PC-9 (cell line): ENCODE results near the gene UTP18. TPM values are rescaled to one million over a fixed set of nuclear protein-coding genes. Genes with fewer than 3 reads are reported as not detected.
A peak's percentile ranks its signal among the peaks of the same experiment; 100 is the strongest.

Source experiments
- BruUV-seq: library from RNA; stranded (reverse); fragments of 400-500 nt; replicated peaks from 2 replicates; lab custom pipeline; 2021; lab: Mats Ljungman, UMichigan
- CTCF ChIA-PET: fragments of 300-600 bp; sonication (Branson Sonifier 250); formaldehyde crosslinking; loops from one replicate; lab custom pipeline; 2022; ENCODE audit warnings: antibody characterized with exemption; lab: Charles Lee
- POLR2A ChIA-PET: fragments of 300-600 bp; sonication (Branson Sonifier 250); formaldehyde crosslinking; loops from one replicate; lab custom pipeline; 2022; ENCODE audit warnings: antibody characterized with exemption; ENCODE audit not compliant: unreplicated experiment; lab: Charles Lee
- DNase-seq, 2 experiments: peaks; one replicate each; pipeline versions ENCODE4 v3.0.0 to v3.0.0-alpha.2; 2015 to 2022; ENCODE audit warnings: mixed read lengths in 1 of 2
- H2AFZ ChIP-seq: fragments of 200-600 bp; sonication (generic); 2 replicates; pipeline ENCODE4 v1.8.1; 2017; ENCODE audit warnings: antibody characterized with exemption
- H3F3A ChIP-seq: fragments of 200-600 bp; sonication (generic); 2 replicates; pipeline ENCODE4 v1.8.1; 2017; ENCODE audit warnings: antibody characterized with exemption, mild to moderate bottlenecking, low read depth; ENCODE audit not compliant: insufficient read depth
- H3K27ac ChIP-seq: fragments of 200-600 bp; sonication (generic); 2 replicates; pipeline ENCODE4 v1.6.1; 2016; ENCODE audit warnings: mixed run types
- H3K27me3 ChIP-seq: fragments of 200-600 bp; sonication (generic); 2 replicates; pipeline ENCODE4 v1.6.1; 2016; ENCODE audit warnings: low read depth, mixed run types; ENCODE audit not compliant: insufficient read depth
- H3K36me3 ChIP-seq: fragments of 200-600 bp; sonication (generic); 2 replicates; pipeline ENCODE4 v1.6.1; 2016; ENCODE audit warnings: low read depth, mixed run types
- H3K4me1 ChIP-seq: fragments of 200-600 bp; sonication (generic); replicated peaks from 2 replicates; pipeline ENCODE4 v1.6.1; 2016; ENCODE audit warnings: mixed run types; ENCODE audit not compliant: insufficient read depth
- H3K4me2 ChIP-seq: fragments of 200-600 bp; sonication (generic); 2 replicates; pipeline ENCODE4 v1.6.1; 2017; ENCODE audit warnings: mixed run types
- H3K4me3 ChIP-seq: fragments of 200-600 bp; sonication (generic); 2 replicates; pipeline ENCODE4 v1.6.1; 2016; ENCODE audit warnings: mixed run types
- H3K79me2 ChIP-seq: fragments of 200-600 bp; sonication (generic); 2 replicates; pipeline ENCODE4 v1.6.1; 2017; ENCODE audit warnings: low read depth, mixed run types
- H3K9me2 ChIP-seq: fragments of 200-600 bp; sonication (generic); 2 replicates; pipeline ENCODE4 v1.8.1; 2017; ENCODE audit warnings: mild to moderate bottlenecking; ENCODE audit not compliant: insufficient read depth
- H3K9me3 ChIP-seq: fragments of 200-600 bp; sonication (generic); 2 replicates; pipeline ENCODE4 v1.8.1; 2016; ENCODE audit warnings: low read depth; ENCODE audit not compliant: insufficient read depth
- H4K20me1 ChIP-seq: fragments of 200-600 bp; sonication (generic); 2 replicates; pipeline ENCODE4 v1.8.1; 2017; ENCODE audit not compliant: insufficient read depth
- EZH2 ChIP-seq: fragments of 200-600 bp; sonication (generic); IDR thresholded peaks from 2 replicates; pipeline ENCODE4 v1.8.0; 2017; ENCODE audit warnings: antibody characterized with exemption, low read depth
- intact Hi-C: fragments of 100-400 bp; cut with micrococcal nuclease; formaldehyde crosslinking; loops from one replicate; pipeline ENCODE4 v1.10.0; 2022; ENCODE audit not compliant: unreplicated experiment
- total RNA-seq: library from RNA; stranded (reverse); gene quantifications from 2 replicates; pipeline ENCODE4 v1.2.3, GENCODE V29; 2021
- TF ChIP-seq, protein P1 (sequence below): fragments of 200-600 bp; sonication (generic); conservative IDR thresholded peaks from 2 replicates; pipeline ENCODE4 v1.6.1; 2017; ENCODE audit warnings: mixed run types, antibody characterized with exemption, mild to moderate bottlenecking, moderate library complexity

The UTP18 gene
- total RNA-seq, 1 experiment from 2014 or later, result 31.8 TPM

DNA sequence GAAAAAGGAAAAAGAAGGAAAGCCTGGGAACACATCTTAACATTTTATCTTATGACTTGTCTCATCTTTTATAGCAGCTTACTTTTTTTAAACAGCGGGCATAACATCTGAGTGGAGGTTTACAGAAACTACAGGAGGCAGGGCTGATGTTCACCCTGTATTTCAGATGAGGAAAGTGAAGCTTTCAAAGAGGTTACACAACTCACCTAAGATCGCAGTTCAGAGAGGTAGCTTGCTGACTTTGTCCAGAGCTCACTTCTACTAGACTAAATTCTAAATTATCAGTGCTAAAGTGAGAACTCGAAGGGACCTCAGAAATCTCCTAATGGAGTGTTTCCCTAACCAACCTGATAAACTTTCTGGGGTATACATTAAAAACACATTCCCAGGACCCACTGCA, 4.2 kb upstream of the UTP18 start:
- no peak for DNase-seq
- peaks cover 23% of the 10 kb centered on the region for H3K4me1 ChIP-seq
- intact Hi-C loops, result no loop called here
- H3K27me3 ChIP-seq, result no peaks in the 10 kb centered on the region
- H3K9me3 ChIP-seq, result no peaks in the 10 kb centered on the region
- no peak overlapping the region for H2AFZ ChIP-seq
- BruUV-seq, result no TSS peak
- H3K9me2 ChIP-seq, result no peaks in the 10 kb centered on the region
- H3K27ac ChIP-seq, result no peak overlapping the region
- TF ChIP-seq, protein P1, sequence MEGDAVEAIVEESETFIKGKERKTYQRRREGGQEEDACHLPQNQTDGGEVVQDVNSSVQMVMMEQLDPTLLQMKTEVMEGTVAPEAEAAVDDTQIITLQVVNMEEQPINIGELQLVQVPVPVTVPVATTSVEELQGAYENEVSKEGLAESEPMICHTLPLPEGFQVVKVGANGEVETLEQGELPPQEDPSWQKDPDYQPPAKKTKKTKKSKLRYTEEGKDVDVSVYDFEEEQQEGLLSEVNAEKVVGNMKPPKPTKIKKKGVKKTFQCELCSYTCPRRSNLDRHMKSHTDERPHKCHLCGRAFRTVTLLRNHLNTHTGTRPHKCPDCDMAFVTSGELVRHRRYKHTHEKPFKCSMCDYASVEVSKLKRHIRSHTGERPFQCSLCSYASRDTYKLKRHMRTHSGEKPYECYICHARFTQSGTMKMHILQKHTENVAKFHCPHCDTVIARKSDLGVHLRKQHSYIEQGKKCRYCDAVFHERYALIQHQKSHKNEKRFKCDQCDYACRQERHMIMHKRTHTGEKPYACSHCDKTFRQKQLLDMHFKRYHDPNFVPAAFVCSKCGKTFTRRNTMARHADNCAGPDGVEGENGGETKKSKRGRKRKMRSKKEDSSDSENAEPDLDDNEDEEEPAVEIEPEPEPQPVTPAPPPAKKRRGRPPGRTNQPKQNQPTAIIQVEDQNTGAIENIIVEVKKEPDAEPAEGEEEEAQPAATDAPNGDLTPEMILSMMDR, result no peak
- no peak overlapping the region for H3K4me3 ChIP-seq
- H3K79me2 ChIP-seq, result peaks cover 94% of the 10 kb centered on the region
- POLR2A ChIA-PET, result no interaction called here
- CTCF ChIA-PET, result no interaction called here
- peaks cover 73% of the 10 kb centered on the region for H4K20me1 ChIP-seq
- H3F3A ChIP-seq, result peaks cover 6% of the 10 kb centered on the region
- no peak overlapping the region for H3K4me2 ChIP-seq
- H3K36me3 ChIP-seq, result peaks cover 52% of the 10 kb centered on the region

DNA sequence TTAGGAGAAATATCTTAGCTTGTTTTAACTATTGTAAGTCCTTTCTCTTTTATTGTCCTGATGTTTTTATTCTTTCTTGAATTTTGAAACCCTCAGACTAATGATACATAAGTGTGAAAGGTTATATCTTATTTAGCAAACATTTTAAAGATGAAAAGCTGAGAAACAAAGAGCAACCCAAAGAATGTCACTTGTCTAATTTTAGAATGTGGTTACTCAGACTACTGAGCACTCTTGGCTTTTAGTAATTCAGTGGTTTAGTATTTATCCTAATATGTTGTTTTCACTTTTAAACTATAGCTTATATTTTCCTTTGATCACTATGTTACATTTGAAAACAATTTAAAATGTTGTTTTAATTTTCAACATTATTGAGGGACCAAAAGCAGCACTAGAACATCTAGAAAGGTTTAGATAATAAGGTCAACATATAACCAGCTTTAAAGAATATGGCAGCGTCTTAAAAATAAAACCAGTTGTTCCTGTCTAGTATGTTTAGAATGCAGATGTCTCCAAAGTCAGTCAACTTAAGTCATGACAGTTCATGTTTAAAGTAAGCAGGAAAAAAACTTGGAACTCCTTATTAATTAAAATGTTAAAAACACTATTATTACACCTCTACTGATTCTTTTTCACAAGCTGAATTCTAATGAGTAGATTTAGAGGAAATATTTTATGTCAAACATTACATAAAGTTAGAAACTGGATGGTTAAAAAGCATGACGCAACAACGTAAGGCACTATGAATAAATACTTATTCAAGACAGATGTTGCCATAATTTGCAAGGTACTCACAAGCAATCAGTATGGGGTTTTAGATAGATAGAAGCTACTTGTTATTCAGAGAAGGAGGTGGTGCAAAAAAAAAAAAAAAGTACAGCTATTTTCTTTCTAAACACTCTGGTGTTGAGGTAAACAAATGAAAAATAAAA, 2.9 kb upstream of the UTP18 start:
- no peaks in the 10 kb centered on the region for H3K9me3 ChIP-seq
- no peaks in the 10 kb centered on the region for H3K27me3 ChIP-seq
- peaks cover 34% of the 10 kb centered on the region for H3K4me1 ChIP-seq
- peak overlapping the region; percentile 95 for H3K4me2 ChIP-seq
- peaks cover 94% of the 10 kb centered on the region for H3K79me2 ChIP-seq
- peak overlapping the region; percentile 94 for H3K4me3 ChIP-seq
- no peak overlapping the region for H3K27ac ChIP-seq
- ChIA-PET POLR2A (no interaction called here), CTCF (no interaction called here)
- TF ChIP-seq EZH2, result no peak
- TF ChIP-seq, protein P1, result no peak
- peaks cover 7% of the 10 kb centered on the region for H3F3A ChIP-seq
- no peak overlapping the region for H2AFZ ChIP-seq
- intact Hi-C loops, result no loop called here
- DNase-seq, result no peak
- peaks cover 40% of the 10 kb centered on the region for H3K36me3 ChIP-seq
- no peaks in the 10 kb centered on the region for H3K9me2 ChIP-seq
- no TSS peak for BruUV-seq
- peaks cover 74% of the 10 kb centered on the region for H4K20me1 ChIP-seq

DNA sequence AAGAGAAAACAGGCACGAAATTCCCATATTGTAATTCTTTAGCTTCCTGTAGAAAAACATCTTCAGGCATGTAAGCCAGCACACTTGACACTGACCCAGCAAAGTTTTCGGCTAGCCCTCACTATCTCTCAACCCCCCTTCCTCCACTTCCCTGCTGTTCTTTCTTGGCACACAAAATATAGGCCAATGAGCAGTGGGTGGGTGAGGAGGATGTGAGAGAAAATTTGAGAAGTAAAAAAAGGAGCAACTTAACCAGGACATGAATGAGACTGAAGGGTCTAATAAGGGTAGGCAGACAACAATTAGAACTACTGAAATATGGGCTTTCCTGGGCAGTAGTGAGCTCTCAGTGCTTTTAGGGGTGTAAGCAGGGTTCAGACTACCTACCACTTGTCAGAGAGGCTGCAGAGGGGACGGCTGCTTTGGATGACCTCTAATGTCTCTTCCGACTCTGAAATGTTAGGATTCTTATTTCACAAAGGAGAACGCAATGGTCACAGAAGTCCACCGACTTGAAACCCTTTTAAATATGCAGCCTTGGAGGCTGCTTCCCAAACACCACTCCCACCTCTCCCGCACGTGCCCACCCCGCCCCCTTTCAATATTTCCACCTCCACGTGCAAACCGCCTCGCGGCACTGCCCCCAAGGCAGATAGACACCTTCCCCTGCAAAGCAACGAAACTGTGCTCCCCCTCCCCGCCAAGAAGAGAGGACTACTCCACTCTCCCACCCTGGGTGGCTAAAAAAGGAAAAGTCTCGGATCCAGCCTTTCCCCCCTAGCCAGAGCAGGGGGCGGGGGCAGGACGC, 1.4 kb upstream of the UTP18 start:
- Histone ChIP-seq H3F3A (peaks cover 16% of the 10 kb centered on the region; the same call in 1 of the 2 replicates), H2AFZ (peak overlapping the region; percentile 99; the same call in 1 of the 2 replicates), H3K27ac (peak overlapping the region; percentile 92), H3K9me3 (no peaks in the 10 kb centered on the region), H3K4me2 (peak overlapping the region; percentile 95), H3K9me2 (no peaks in the 10 kb centered on the region), H3K36me3 (peaks cover 47% of the 10 kb centered on the region), H3K4me3 (peak overlapping the region; percentile 94), H3K4me1 (peaks cover 50% of the 10 kb centered on the region), H3K79me2 (peaks cover 95% of the 10 kb centered on the region), H3K27me3 (no peaks in the 10 kb centered on the region), H4K20me1 (peaks cover 76% of the 10 kb centered on the region)
- BruUV-seq, result no TSS peak
- CTCF ChIA-PET, result no interaction called here
- TF ChIP-seq, protein P1, result no peak
- no peak for TF ChIP-seq EZH2
- intact Hi-C loops, result no loop called here
- DNase-seq, result peak in 1 of 2 experiments; percentile 5
- POLR2A ChIA-PET, result interaction anchor here (0.6 kb wide), 1 partner anchor 32 kb away, joined by 5 read pairs; no protein-coding TSS in a partner anchor
